IMR-90 (cell line): ENCODE data around the gene ALOX15B. TPM values are rescaled to one million over a fixed set of nuclear protein-coding genes. Genes with fewer than 3 reads are reported as not detected.

Experiments used
- ATAC-seq: fragments of 200-7000 bp; cut with Tn5 transposase; 2 replicates; pipeline ENCODE4 v1.9.1; 2020; ENCODE audit warnings: low read depth, mild to moderate bottlenecking, moderate library complexity
- BruUV-seq: library from RNA; stranded (reverse); fragments of 400-500 nt; replicated peaks from 2 replicates; lab custom pipeline; 2021; lab: Mats Ljungman, UMichigan
- CTCF ChIA-PET: fragments of 300-600 bp; formaldehyde crosslinking; extraction: SDS; loops from one replicate; lab custom pipeline; 2021; ENCODE audit warnings: antibody characterized with exemption; lab: Yijun Ruan, JAX
- POLR2A ChIA-PET: fragments of 300-600 bp; sonication (Branson Sonifier 250); formaldehyde crosslinking; loops from one replicate; lab custom pipeline; 2022; ENCODE audit warnings: antibody characterized with exemption; ENCODE audit not compliant: unreplicated experiment; lab: Charles Lee
- DNase-seq: peaks from one replicate; pipeline ENCODE4 v3.0.0; 2013
- H2AFZ ChIP-seq: replicated peaks from 2 replicates; pipeline ENCODE3; 2013; ENCODE audit warnings: low read length, mild to moderate bottlenecking; ENCODE audit not compliant: poor library complexity
- H2AK5ac ChIP-seq: 2 replicates; pipeline ENCODE4 v1.6.1; 2013; ENCODE audit warnings: low read depth, low read length, inconsistent platforms
- H2AK9ac ChIP-seq: replicated peaks from 2 replicates; pipeline ENCODE3; 2013; ENCODE audit warnings: mild to moderate bottlenecking, low read depth, low read length, moderate library complexity; ENCODE audit not compliant: poor library complexity
- H2BK120ac ChIP-seq: 2 replicates; pipeline ENCODE4 v1.6.1; 2013; ENCODE audit warnings: low read depth, low read length, inconsistent platforms
- H2BK15ac ChIP-seq: 3 replicates; pipeline ENCODE4 v1.6.1; 2013; ENCODE audit warnings: low read depth, low read length, inconsistent platforms
- H2BK20ac ChIP-seq: 2 replicates; pipeline ENCODE4 v1.6.1; 2013; ENCODE audit warnings: low read depth, mild to moderate bottlenecking, inconsistent platforms, low read length, moderate library complexity
- H2BK5ac ChIP-seq: 2 replicates; pipeline ENCODE4 v1.6.1; 2013; ENCODE audit warnings: mild to moderate bottlenecking, low read depth, low read length, inconsistent platforms; ENCODE audit not compliant: poor library complexity, severe bottlenecking
- H3K14ac ChIP-seq: replicated peaks from 2 replicates; pipeline ENCODE4 v1.6.1; 2013; ENCODE audit warnings: low read depth, low read length, inconsistent platforms
- H3K18ac ChIP-seq: 2 replicates; pipeline ENCODE4 v1.6.1; 2013; ENCODE audit warnings: low read depth, low read length, control low read depth
- H3K23ac ChIP-seq: 2 replicates; pipeline ENCODE4 v1.6.1; 2013; ENCODE audit warnings: low read depth, low read length, inconsistent platforms
- H3K27ac ChIP-seq: 2 replicates; pipeline ENCODE4 v1.5.1; 2013; ENCODE audit warnings: mild to moderate bottlenecking, control low read depth, low read length; ENCODE audit not compliant: insufficient read depth
- H3K27me3 ChIP-seq: 2 replicates; pipeline ENCODE4 v1.6.1; 2013; ENCODE audit warnings: low read length; ENCODE audit not compliant: control insufficient read depth, insufficient read depth
- H3K36me3 ChIP-seq: 2 replicates; pipeline ENCODE4 v1.6.1; 2013; ENCODE audit warnings: low read length, mixed read lengths; ENCODE audit not compliant: control insufficient read depth, insufficient read depth
- H3K4ac ChIP-seq: 2 replicates; pipeline ENCODE4 v1.6.1; 2013; ENCODE audit warnings: low read depth, low read length, inconsistent platforms
- H3K4me1 ChIP-seq: 2 replicates; pipeline ENCODE4 v1.6.1; 2013; ENCODE audit warnings: low read length, mixed read lengths; ENCODE audit not compliant: control insufficient read depth, insufficient read depth
- H3K4me2 ChIP-seq: 2 replicates; pipeline ENCODE4 v1.6.1; 2013; ENCODE audit warnings: low read depth, mild to moderate bottlenecking, control low read depth, low read length, moderate library complexity
- H3K4me3 ChIP-seq: 2 replicates; pipeline ENCODE4 v1.5.1; 2013; ENCODE audit warnings: low read depth, mild to moderate bottlenecking, control low read depth, low read length, moderate library complexity; ENCODE audit not compliant: insufficient read depth
- H3K56ac ChIP-seq: 2 replicates; pipeline ENCODE4 v1.6.1; 2013; ENCODE audit warnings: low read length, inconsistent platforms; ENCODE audit not compliant: insufficient read depth; ENCODE audit errors: extremely low read depth
- H3K79me1 ChIP-seq, 2 experiments: 2 replicates each; pipeline ENCODE4 v1.6.1; 2013; ENCODE audit warnings: low read length in 2 of 2, inconsistent platforms in 1 of 2, low read depth in 1 of 2
- H3K9ac ChIP-seq: 2 replicates; pipeline ENCODE4 v1.6.1; 2013; ENCODE audit warnings: low read depth, low read length, control low read depth
- H3K9me1 ChIP-seq: 2 replicates; pipeline ENCODE4 v1.6.1; 2013; ENCODE audit warnings: low read length, inconsistent platforms; ENCODE audit not compliant: insufficient read depth
- H3K9me3 ChIP-seq: 2 replicates; pipeline ENCODE4 v1.6.1; 2013; ENCODE audit warnings: low read length; ENCODE audit not compliant: control insufficient read depth, insufficient read depth
- H4K20me1 ChIP-seq: 2 replicates; pipeline ENCODE4 v1.6.1; 2013; ENCODE audit warnings: low read length, inconsistent platforms; ENCODE audit not compliant: insufficient read depth
- H4K5ac ChIP-seq: 2 replicates; pipeline ENCODE4 v1.6.1; 2013; ENCODE audit warnings: mild to moderate bottlenecking, low read depth, low read length, control low read depth
- H4K8ac ChIP-seq, 2 experiments: 2 replicates each; pipeline ENCODE4 v1.6.1; 2013; ENCODE audit warnings: low read depth in 2 of 2, low read length in 2 of 2, control low read depth in 1 of 2, inconsistent platforms in 1 of 2
- H4K91ac ChIP-seq: 2 replicates; pipeline ENCODE4 v1.6.1; 2013; ENCODE audit warnings: low read depth, low read length, inconsistent platforms; ENCODE audit not compliant: insufficient read depth
- FOS ChIP-seq: fragments of 150-350 bp; IDR thresholded peaks from 2 replicates; pipeline ENCODE4 v1.6.1; 2016; ENCODE audit warnings: low read depth, low read length
- dilution Hi-C: fragments of 300-500 bp; cut with HindIII; formaldehyde crosslinking; loops from one replicate; pipeline ENCODE4 v1.14.3; 2018; ENCODE audit warnings: low sequenced_read_pairs; ENCODE audit not compliant: unreplicated experiment
- in situ Hi-C: fragments of 300-500 bp; cut with MboI; formaldehyde crosslinking; loops from 3 replicates; pipeline ENCODE4 v1.14.3; 2019; ENCODE audit warnings: low sequenced_read_pairs, inconsistent platforms, mixed read lengths
- intact Hi-C: fragments of 100-400 bp; cut with micrococcal nuclease; formaldehyde crosslinking; loops from 2 replicates; pipeline ENCODE4 v1.10.0; 2022
- polyA plus RNA-seq, 3 experiments: library from polyadenylated mRNA; depleted of rRNA; stranded (reverse); fragments of >200 nt; gene quantifications; 2 replicates each; pipeline ENCODE4 v1.2.3, GENCODE V29; 2012; ENCODE audit warnings: low replicate concordance in 1 of 3
- total RNA-seq: library from RNA; depleted of rRNA; stranded (reverse); fragments of >200 nt; gene quantifications from 2 replicates; pipeline ENCODE4 v1.2.3, GENCODE V29; 2012
- TF ChIP-seq, protein P1 (sequence below): fragments of 150-350 bp; IDR thresholded peaks from 2 replicates; pipeline ENCODE4 v1.6.1; 2017; ENCODE audit warnings: mild to moderate bottlenecking, antibody characterized with exemption, low read length, low read depth

The ALOX15B gene
- total and polyA plus RNA-seq, 2 of the 4 experiments (the other 2 are of a cell fraction): not detected

- Histone ChIP-seq H2BK15ac (no peak overlapping the region), H3K4me3 (no peak overlapping the region), H4K20me1 (no peaks in the 10 kb centered on the region), H3K14ac (no peak overlapping the region), H2BK5ac (no peak overlapping the region), H4K8ac (no peak overlapping the region), H3K4me2 (no peak overlapping the region), H2BK20ac (no peak overlapping the region), H4K5ac (no peak overlapping the region), H2AK5ac (no peak overlapping the region), H2AFZ (no peak overlapping the region), H4K91ac (no peak overlapping the region), H3K79me1 (no peaks in the 10 kb centered on the region), H3K36me3 (no peaks in the 10 kb centered on the region), H3K27ac (no peak overlapping the region), H3K23ac (no peak overlapping the region), H2AK9ac (no peak overlapping the region), H3K9me1 (no peaks in the 10 kb centered on the region), H3K9me3 (no peaks in the 10 kb centered on the region), H3K56ac (no peak overlapping the region), H3K27me3 (peaks cover 53% of the 10 kb centered on the region), H3K9ac (no peak overlapping the region), H3K4me1 (no peaks in the 10 kb centered on the region), H3K18ac (no peak overlapping the region), H2BK120ac (no peak overlapping the region), H3K4ac (no peak overlapping the region)
- no peak for DNase-seq
- ChIA-PET POLR2A (no interaction called here), CTCF (interaction anchor here (0.5 to 2.2 kb wide), 19 partner anchors 9 to 323 kb away, joined by 3 to 15 read pairs (median 4); partner anchors contain the start of gene RNF227)
- dilution Hi-C loops (no loop called here), in situ Hi-C loops (loop anchor here (10.0 kb wide), 1 partner anchor 127 kb away; the partner anchor contains the start of gene RNF227), intact Hi-C loops (loop anchor here (1.0 kb wide), 3 partner anchors 52 to 180 kb away; no protein-coding TSS in a partner anchor)
- no TSS peak for BruUV-seq
- ATAC-seq: no peak
- TF ChIP-seq, protein P1, sequence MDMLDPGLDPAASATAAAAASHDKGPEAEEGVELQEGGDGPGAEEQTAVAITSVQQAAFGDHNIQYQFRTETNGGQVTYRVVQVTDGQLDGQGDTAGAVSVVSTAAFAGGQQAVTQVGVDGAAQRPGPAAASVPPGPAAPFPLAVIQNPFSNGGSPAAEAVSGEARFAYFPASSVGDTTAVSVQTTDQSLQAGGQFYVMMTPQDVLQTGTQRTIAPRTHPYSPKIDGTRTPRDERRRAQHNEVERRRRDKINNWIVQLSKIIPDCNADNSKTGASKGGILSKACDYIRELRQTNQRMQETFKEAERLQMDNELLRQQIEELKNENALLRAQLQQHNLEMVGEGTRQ: peak; percentile 58
- no peak for TF ChIP-seq FOS
These were observed 3.1 kb downstream of the ALOX15B start for GRCh38 chr17:8041979-8042378.
